Upper lobe of right lung (tissue), 1 donor: ENCODE results near the gene SRM. TPM values are rescaled to one million over a fixed set of nuclear protein-coding genes. Genes with fewer than 3 reads are reported as not detected.

Source experiments
- ATAC-seq: fragments of 200-7000 bp; cut with Tn5 transposase; one replicate; pipeline ENCODE4 v1.9.1; 2020; ENCODE audit warnings: mild to moderate bottlenecking, moderate library complexity
- DNase-seq: peaks from one replicate; pipeline ENCODE4 v3.0.0-alpha.2; 2020
- H3K27ac ChIP-seq: fragments of 200-600 bp; one replicate; pipeline ENCODE4 v1.8.0; 2022
- H3K27me3 ChIP-seq: fragments of 200-600 bp; one replicate; pipeline ENCODE4 v1.8.0; 2022; ENCODE audit warnings: mild to moderate bottlenecking
- H3K36me3 ChIP-seq: fragments of 200-600 bp; one replicate; pipeline ENCODE4 v1.8.0; 2022
- H3K4me1 ChIP-seq: fragments of 200-600 bp; one replicate; pipeline ENCODE4 v1.8.0; 2022
- H3K4me3 ChIP-seq: fragments of 200-600 bp; one replicate; pipeline ENCODE4 v1.8.0; 2022; ENCODE audit warnings: mild to moderate bottlenecking
- H3K9me3 ChIP-seq: fragments of 200-600 bp; one replicate; pipeline ENCODE4 v1.8.0; 2022
- CTCF ChIP-seq: fragments of 200-600 bp; IDR thresholded peaks from one replicate; pipeline ENCODE4 v1.8.0; 2022; ENCODE audit warnings: antibody characterized with exemption
- intact Hi-C: fragments of 100-400 bp; cut with DNase I; formaldehyde crosslinking; loops from one replicate; pipeline ENCODE4 v1.11.0; 2022
- total RNA-seq: library from RNA; stranded (reverse); fragmentation: NEBNext Ultra II Directional; extraction: Animal tissue kit (Norgen Biotek cat#: 25700); gene quantifications from one replicate; pipeline ENCODE4 v1.2.1, GENCODE V29; 2021
- donor health status: DM: no; HTN: yes; CAD: no; lungs with severe emphysema.

Gene SRM
- total RNA-seq, 1 donor from 2014 or later, result 46.1 TPM

- H3K36me3 ChIP-seq, result peaks cover 68% of the 10 kb centered on the region
- TF ChIP-seq CTCF, result no peak
- no peaks in the 10 kb centered on the region for H3K27me3 ChIP-seq
- H3K27ac ChIP-seq, result no peak overlapping the region
- H3K4me3 ChIP-seq, result no peak overlapping the region
- H3K9me3 ChIP-seq, result no peaks in the 10 kb centered on the region
- DNase-seq (no peak), ATAC-seq (no peak)
- intact Hi-C loops, result no loop called here
- H3K4me1 ChIP-seq, result no peaks in the 10 kb centered on the region
These were observed 32.5 kb downstream of the SRM start for GRCh38 chr1:11027316-11027715.

- Histone ChIP-seq H3K27me3 (no peaks in the 10 kb centered on the region), H3K9me3 (no peaks in the 10 kb centered on the region), H3K4me3 (no peak overlapping the region), H3K4me1 (no peaks in the 10 kb centered on the region), H3K27ac (no peak overlapping the region), H3K36me3 (peaks cover 72% of the 10 kb centered on the region)
- ATAC-seq (no peak), DNase-seq (no peak)
- intact Hi-C loops, result no loop called here
- TF ChIP-seq CTCF, result no peak
These were observed 32.9 kb downstream of the SRM start for GRCh38 chr1:11026903-11027302.

DNA sequence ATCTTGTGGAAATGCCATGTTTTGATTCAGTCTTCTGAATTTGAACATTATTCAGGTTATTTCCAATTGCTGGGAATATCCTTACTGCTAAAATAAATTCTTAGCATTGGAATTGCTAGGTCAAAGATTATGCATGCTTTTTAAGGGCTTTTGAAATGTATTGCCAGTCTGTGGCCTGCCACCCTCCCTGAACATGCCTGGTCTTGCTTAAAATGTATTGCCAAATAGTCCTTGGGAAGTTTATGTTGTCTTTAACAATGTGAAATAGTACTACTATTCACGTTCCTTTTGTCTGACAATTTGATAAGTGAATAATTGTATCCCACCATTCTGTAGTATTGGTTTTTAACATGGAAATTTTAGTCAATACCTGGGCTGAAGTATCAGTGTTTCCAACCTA, 33.8 kb downstream of the SRM start:
- DNase-seq (no peak), ATAC-seq (no peak)
- H3K27ac ChIP-seq, result no peak overlapping the region
- H3K9me3 ChIP-seq, result no peaks in the 10 kb centered on the region
- H3K27me3 ChIP-seq, result no peaks in the 10 kb centered on the region
- intact Hi-C loops, result no loop called here
- no peaks in the 10 kb centered on the region for H3K4me1 ChIP-seq
- H3K36me3 ChIP-seq, result peaks cover 80% of the 10 kb centered on the region
- no peak overlapping the region for H3K4me3 ChIP-seq
- no peak for TF ChIP-seq CTCF

GRCh38 chr1:11025618-11026017, 34.2 kb downstream of the SRM start:
- intact Hi-C loops, result no loop called here
- Histone ChIP-seq H3K27ac (no peak overlapping the region), H3K27me3 (no peaks in the 10 kb centered on the region), H3K4me1 (no peaks in the 10 kb centered on the region), H3K36me3 (peaks cover 85% of the 10 kb centered on the region), H3K4me3 (no peak overlapping the region), H3K9me3 (no peaks in the 10 kb centered on the region)
- no peak for TF ChIP-seq CTCF
- ATAC-seq (no peak), DNase-seq (no peak)

DNA sequence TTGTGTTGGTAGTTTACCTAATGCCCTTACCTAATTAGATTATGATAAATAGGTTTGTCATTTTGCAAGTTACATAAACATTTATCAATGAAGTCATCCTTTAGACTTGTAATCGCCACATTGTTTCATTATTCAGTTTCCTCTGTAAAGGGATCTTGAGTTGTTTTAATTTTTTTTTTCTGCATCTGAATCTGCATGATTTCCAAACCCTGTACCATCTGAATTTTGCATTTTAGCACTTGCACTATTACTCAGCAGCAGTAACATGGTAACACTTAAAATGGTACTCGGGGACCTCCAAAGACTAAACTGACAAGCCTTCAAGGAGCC, 35.0 kb downstream of the SRM start:
- H3K9me3 ChIP-seq, result no peaks in the 10 kb centered on the region
- no peaks in the 10 kb centered on the region for H3K4me1 ChIP-seq
- H3K36me3 ChIP-seq, result peaks cover 85% of the 10 kb centered on the region
- ATAC-seq (no peak), DNase-seq (no peak)
- H3K4me3 ChIP-seq, result no peak overlapping the region
- no peak for TF ChIP-seq CTCF
- H3K27ac ChIP-seq, result no peak overlapping the region
- intact Hi-C loops, result no loop called here
- no peaks in the 10 kb centered on the region for H3K27me3 ChIP-seq

DNA sequence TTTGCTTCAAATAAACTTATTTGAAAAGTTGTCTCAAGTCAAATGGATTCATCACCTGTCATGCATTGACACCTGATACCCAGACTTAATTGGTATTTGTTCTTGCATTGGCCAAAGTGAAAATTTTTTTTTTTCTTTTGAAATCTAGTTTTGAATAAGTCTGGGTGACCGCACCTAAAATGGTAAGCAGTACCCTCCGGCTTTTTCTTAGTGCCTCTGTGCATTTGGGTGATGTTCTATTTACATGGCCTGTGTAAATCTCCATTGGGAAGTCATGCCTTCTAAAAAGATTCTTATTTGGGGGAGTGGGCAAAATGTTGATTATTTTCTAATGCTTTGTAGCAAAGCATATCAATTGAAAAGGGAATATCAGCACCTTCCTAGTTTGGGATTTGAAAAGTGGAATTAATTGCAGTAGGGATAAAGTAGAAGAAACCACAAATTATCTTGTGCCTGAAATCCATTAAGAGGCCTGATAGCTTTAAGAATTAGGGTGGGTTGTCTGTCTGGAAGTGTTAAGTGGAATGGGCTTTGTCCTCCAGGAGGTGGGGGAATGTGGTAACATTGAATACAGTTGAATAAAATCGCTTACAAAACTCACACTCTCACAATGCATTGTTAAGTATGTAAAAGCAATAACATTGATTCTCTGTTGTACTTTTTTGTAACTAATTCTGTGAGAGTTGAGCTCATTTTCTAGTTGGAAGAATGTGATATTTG, 35.5 kb downstream of the SRM start:
- no peaks in the 10 kb centered on the region for H3K27me3 ChIP-seq
- no peak overlapping the region for H3K4me3 ChIP-seq
- intact Hi-C loops, result no loop called here
- no peak for TF ChIP-seq CTCF
- H3K36me3 ChIP-seq, result peaks cover 88% of the 10 kb centered on the region
- DNase-seq (no peak), ATAC-seq (no peak)
- no peaks in the 10 kb centered on the region for H3K4me1 ChIP-seq
- H3K9me3 ChIP-seq, result no peaks in the 10 kb centered on the region
- H3K27ac ChIP-seq, result no peak overlapping the region
